OCI-LY3 (cell line): ENCODE results near the gene GHITM.

Experiments used
- H2AFZ ChIP-seq: fragments of 200-600, 300-600 bp; shearing (Covaris generic); 2 replicates; pipeline ENCODE4 v1.6.0; 2014; ENCODE audit warnings: antibody characterized with exemption, low read depth, low read length
- H3K27ac ChIP-seq: fragments of 200-600, 300-600 bp; sonication (generic); 2 replicates; pipeline ENCODE4 v1.5.1; 2014; ENCODE audit warnings: mild to moderate bottlenecking, low read length, moderate library complexity, mixed read lengths
- H3K27me3 ChIP-seq: fragments of 200-600, 300-600 bp; sonication (generic); 2 replicates; pipeline ENCODE4 v1.6.1; 2014; ENCODE audit warnings: low read depth, low read length, mixed read lengths
- H3K36me3 ChIP-seq: fragments of 200-600, 300-600 bp; sonication (generic); replicated peaks from 2 replicates; pipeline ENCODE3; 2014; ENCODE audit warnings: low read depth, low read length, mixed read lengths
- H3K4me1 ChIP-seq: fragments of 300-600, 200-600 bp; sonication (generic); 2 replicates; pipeline ENCODE4 v1.6.1; 2014; ENCODE audit warnings: low read length, mixed read lengths
- H3K4me2 ChIP-seq: fragments of 200-600, 300-600 bp; sonication (generic); 2 replicates; pipeline ENCODE4 v1.6.1; 2014; ENCODE audit warnings: low read length, mixed read lengths
- H3K4me3 ChIP-seq: fragments of 300-600, 200-600 bp; sonication (generic); 2 replicates; pipeline ENCODE4 v1.5.1; 2014; ENCODE audit warnings: antibody characterized with exemption, mild to moderate bottlenecking, low read length, moderate library complexity
- H3K79me2 ChIP-seq: fragments of 300-600, 200-600 bp; shearing (Covaris generic); 2 replicates; pipeline ENCODE4 v1.6.1; 2014; ENCODE audit warnings: mild to moderate bottlenecking, low read length, mixed read lengths
- H3K9ac ChIP-seq: fragments of 300-600, 200-600 bp; shearing (Covaris generic); 2 replicates; pipeline ENCODE4 v1.6.0; 2014; ENCODE audit warnings: mild to moderate bottlenecking, low read length, moderate library complexity
- H3K9me3 ChIP-seq: fragments of 200-600, 300-600 bp; shearing (Covaris generic); 2 replicates; pipeline ENCODE4 v1.6.1; 2014; ENCODE audit warnings: low read length, mixed read lengths; ENCODE audit not compliant: insufficient read depth
- H4K20me1 ChIP-seq: fragments of 200-600, 300-600 bp; sonication (generic); 2 replicates; pipeline ENCODE4 v1.6.1; 2016; ENCODE audit warnings: low read length, mixed read lengths; ENCODE audit not compliant: insufficient read depth
- CTCF ChIP-seq: fragments of 200-600, 300-600 bp; sonication (generic); IDR thresholded peaks from 2 replicates; pipeline ENCODE4 v1.5.1; 2014; ENCODE audit warnings: antibody characterized with exemption, low read length, low read depth
- EZH2phosphoT487 ChIP-seq: fragments of 200-600 bp; shearing (Covaris generic); IDR thresholded peaks from 2 replicates; pipeline ENCODE4 v1.6.1; 2018; ENCODE audit warnings: antibody characterized with exemption, mixed run types, low read depth

The GHITM gene

GRCh38 chr10:84156768-84157167 is 17.5 kb downstream of the GHITM start:
- Histone ChIP-seq H3K9me3 (no peaks in the 10 kb centered on the region), H3K9ac (no peak overlapping the region), H3K4me2 (no peak overlapping the region), H3K27me3 (no peaks in the 10 kb centered on the region), H3K79me2 (peaks cover 92% of the 10 kb centered on the region), H4K20me1 (peaks cover 34% of the 10 kb centered on the region), H2AFZ (no peak overlapping the region), H3K36me3 (peaks cover 43% of the 10 kb centered on the region), H3K4me3 (no peak overlapping the region), H3K4me1 (no peaks in the 10 kb centered on the region; the same call in 1 of the 2 replicates), H3K27ac (no peak overlapping the region)
- no peak for TF ChIP-seq CTCF
- TF ChIP-seq EZH2phosphoT487 = no peak

- Histone ChIP-seq H3K36me3 (peaks cover 37% of the 10 kb centered on the region), H3K27ac (no peak overlapping the region), H4K20me1 (peaks cover 36% of the 10 kb centered on the region), H3K9me3 (no peaks in the 10 kb centered on the region), H3K27me3 (no peaks in the 10 kb centered on the region), H3K79me2 (peaks cover 95% of the 10 kb centered on the region), H2AFZ (no peak overlapping the region), H3K9ac (no peak overlapping the region), H3K4me1 (no peaks in the 10 kb centered on the region; the same call in 1 of the 2 replicates), H3K4me2 (no peak overlapping the region), H3K4me3 (no peak overlapping the region)
- no peak for TF ChIP-seq EZH2phosphoT487
Observed at GRCh38 chr10:84158061-84158460, 18.8 kb downstream of the GHITM start.

DNA sequence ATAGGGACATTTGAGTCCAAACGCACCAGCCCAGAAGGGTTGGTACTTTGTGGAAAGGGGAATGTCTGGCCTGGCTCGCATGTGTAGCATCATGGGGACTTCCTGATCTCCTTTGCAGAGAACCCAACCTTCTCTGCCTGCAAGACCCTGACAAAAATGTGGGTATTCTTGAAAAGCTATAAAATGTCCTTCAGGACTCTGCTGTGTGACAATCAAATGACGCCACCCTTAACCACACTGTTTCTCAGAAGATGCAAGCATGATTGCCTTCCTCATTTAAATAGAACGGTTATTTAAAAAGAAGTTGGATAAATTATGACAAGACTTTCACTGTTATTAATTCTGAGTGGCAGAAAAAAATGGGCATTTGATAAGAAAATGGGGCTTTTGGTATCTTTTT is 19.2 kb downstream of the GHITM start:
- H3K79me2 ChIP-seq = peaks cover 95% of the 10 kb centered on the region
- no peak overlapping the region for H3K27ac ChIP-seq
- no peak overlapping the region for H3K4me2 ChIP-seq

GRCh38 chr10:84159076-84159685 is 19.9 kb downstream of the GHITM start:
- H3K27ac ChIP-seq = no peak overlapping the region
- H3K9ac ChIP-seq = no peak overlapping the region
- H3K4me1 ChIP-seq = peaks cover 9% of the 10 kb centered on the region
- no peaks in the 10 kb centered on the region for H3K27me3 ChIP-seq
- H3K4me2 ChIP-seq = no peak overlapping the region
- TF ChIP-seq EZH2phosphoT487 (no peak), CTCF (no peak)
- no peak overlapping the region for H3K4me3 ChIP-seq
- H3K36me3 ChIP-seq = peaks cover 36% of the 10 kb centered on the region
- no peaks in the 10 kb centered on the region for H3K9me3 ChIP-seq
- H4K20me1 ChIP-seq = peaks cover 41% of the 10 kb centered on the region
- H2AFZ ChIP-seq = no peak overlapping the region
- peaks cover 95% of the 10 kb centered on the region for H3K79me2 ChIP-seq

More for the DNA sequence above, 19.2 kb downstream of the GHITM start:
- no peak overlapping the region for H3K4me3 ChIP-seq
- peaks cover 2% of the 10 kb centered on the region for H3K4me1 ChIP-seq
- H3K9me3 ChIP-seq = no peaks in the 10 kb centered on the region
- no peak overlapping the region for H2AFZ ChIP-seq
- no peaks in the 10 kb centered on the region for H3K27me3 ChIP-seq
- no peak for TF ChIP-seq CTCF
- H3K9ac ChIP-seq = no peak overlapping the region
- peaks cover 36% of the 10 kb centered on the region for H3K36me3 ChIP-seq
- H4K20me1 ChIP-seq = peaks cover 36% of the 10 kb centered on the region
